ENCODE results near the gene MED9.

DNA sequence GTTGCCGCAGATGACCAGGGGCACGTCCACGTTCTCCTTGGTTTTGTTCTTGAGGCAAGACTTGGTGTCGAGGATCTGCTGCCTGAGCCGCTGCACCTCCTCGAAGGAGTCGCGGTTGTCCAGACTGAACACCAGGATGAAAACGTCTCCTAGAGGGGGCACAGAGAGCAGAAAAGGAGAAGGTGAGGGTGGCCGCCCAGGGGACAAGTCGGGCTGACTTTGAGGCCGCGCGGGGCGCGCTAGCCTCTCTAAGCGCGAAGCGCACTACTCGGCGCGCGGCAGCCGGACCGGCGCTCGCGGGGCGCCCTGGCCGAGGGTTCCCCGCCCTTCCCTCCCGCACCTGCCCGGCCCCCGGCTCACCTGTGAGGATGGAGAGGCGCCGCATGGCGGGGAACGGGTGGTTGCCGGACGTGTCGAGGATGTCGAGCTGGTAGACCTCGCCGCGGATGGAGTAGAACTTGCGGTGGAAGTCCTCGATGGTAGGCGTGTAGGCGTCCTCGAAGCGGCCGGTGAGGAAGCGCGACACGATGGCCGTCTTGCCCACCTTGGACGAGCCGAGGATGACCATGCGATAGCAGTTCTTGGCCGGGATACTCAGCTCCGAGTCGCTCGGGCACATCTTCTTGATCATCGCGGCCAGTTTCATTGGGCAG is 18.9 kb downstream of the MED9 start:
- TF ChIP-seq, protein P1, sequence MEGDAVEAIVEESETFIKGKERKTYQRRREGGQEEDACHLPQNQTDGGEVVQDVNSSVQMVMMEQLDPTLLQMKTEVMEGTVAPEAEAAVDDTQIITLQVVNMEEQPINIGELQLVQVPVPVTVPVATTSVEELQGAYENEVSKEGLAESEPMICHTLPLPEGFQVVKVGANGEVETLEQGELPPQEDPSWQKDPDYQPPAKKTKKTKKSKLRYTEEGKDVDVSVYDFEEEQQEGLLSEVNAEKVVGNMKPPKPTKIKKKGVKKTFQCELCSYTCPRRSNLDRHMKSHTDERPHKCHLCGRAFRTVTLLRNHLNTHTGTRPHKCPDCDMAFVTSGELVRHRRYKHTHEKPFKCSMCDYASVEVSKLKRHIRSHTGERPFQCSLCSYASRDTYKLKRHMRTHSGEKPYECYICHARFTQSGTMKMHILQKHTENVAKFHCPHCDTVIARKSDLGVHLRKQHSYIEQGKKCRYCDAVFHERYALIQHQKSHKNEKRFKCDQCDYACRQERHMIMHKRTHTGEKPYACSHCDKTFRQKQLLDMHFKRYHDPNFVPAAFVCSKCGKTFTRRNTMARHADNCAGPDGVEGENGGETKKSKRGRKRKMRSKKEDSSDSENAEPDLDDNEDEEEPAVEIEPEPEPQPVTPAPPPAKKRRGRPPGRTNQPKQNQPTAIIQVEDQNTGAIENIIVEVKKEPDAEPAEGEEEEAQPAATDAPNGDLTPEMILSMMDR (conservative IDR thresholded peaks at IDR 0.05; ENCODE audit: low read depth, low read length) = no peak
- TF ChIP-seq EZH2 (IDR thresholded peaks at IDR 0.05; ENCODE audit: low read length, unreplicated experiment) = no peak
- no peak for TF ChIP-seq EZH2phosphoT487 (IDR thresholded peaks at IDR 0.05; ENCODE audit: borderline replicate concordance, low read length)

Data from PC-3 (cell line).